HG03103 (cell line): ENCODE data around the gene DPYSL5.

Experiments
- ATAC-seq: cut with Tn5 transposase; IDR thresholded peaks from one replicate; pipeline ENCODE4 v1.9.1; 2021; ENCODE audit warnings: low read depth; ENCODE audit not compliant: unreplicated experiment

Gene DPYSL5

DNA sequence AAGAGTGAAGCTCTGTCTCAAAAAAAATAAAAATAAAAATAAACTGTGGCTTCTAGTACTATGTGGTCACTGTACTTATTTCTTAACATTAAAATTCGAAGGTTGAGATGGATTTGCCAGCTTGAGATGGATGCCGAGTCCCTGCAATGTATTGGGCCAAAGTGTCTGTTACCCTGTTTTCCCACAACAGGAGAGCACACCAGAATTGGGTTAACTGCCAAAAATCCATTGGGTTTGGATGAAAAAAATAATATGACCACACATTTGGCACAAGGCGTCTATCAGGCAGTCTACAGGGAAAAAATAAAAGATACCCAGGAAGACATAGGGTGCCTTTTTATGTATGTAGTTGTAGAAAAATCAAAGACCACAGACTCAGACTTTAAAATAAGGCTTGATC, 103.3 kb downstream of the DPYSL5 start:
- no peak for ATAC-seq

DNA sequence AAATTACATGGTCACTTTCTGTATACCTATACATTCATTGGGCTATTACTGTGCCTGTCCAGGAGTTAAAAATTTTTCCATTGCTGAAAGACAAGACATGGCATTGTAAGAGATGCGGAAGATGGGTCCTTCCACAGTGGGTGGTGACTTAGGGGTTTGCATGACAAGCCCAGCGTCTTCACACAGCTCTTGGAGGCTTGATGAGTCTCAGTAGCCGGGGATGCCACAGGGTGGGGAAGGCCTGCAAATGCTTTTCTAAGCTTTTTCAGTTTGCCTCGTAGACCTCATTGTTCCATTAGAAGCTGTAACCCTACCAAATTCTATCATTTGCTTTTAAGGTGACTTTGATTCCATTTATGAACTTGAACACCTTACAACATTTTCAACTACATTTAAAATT, 104.4 kb downstream of the DPYSL5 start:
- ATAC-seq: no peak

DNA sequence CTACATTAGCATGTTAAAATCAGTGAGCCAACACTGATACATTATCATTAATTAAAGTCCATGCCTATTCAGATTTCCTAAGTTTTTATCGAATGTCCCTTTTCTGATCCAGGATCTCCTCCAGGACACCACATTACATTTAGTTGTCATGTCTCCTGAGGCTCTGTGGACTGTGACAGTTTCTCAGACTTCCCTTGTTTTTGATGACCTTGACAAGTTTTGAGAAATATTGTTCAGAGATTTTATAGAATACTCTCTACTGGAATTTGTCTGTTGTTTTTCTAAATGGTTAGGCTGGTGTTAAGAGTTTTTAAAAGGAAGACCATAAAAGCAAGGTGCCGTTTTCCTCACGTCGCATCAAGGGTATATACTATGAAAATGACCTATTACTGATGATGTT, 106.2 kb downstream of the DPYSL5 start:
- no peak for ATAC-seq

DNA sequence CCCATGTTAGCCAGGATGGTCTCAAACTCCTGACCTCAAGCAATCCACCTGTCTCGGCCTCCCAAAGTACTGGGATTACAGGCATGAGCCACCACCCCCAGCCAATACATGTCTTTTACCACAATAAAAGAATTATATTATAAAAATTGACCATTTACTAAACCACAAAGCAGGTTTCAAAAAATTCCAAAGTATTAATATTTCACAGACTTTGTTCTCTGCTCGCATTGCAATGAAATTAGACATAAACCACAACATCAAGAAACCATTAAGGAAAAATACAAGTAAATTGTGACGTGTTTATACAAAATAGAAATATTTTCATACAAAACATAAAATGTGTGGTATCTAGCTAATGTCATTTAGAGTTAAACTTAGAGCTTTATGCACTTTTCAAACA, 109.1 kb downstream of the DPYSL5 start:
- ATAC-seq: no peak

DNA sequence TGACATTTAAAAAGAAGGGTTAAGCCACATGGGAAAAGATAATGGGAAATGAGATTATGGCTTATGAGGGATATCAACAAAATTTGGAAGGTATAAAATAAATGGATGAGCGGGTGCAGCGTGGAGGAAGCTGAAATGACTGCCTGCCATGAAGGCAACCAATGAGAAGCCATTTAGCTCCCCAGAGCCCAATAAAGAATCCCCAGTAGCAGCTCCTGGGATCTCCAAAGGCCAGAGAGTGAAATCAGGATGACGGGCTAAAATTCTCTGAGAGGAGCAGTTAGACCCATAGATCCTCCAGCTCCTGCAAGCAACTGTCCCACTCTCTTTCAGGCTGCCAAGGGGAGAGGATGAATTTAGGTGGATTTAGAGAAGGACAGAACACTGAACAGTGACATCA, 109.6 kb downstream of the DPYSL5 start:
- ATAC-seq: no peak

DNA sequence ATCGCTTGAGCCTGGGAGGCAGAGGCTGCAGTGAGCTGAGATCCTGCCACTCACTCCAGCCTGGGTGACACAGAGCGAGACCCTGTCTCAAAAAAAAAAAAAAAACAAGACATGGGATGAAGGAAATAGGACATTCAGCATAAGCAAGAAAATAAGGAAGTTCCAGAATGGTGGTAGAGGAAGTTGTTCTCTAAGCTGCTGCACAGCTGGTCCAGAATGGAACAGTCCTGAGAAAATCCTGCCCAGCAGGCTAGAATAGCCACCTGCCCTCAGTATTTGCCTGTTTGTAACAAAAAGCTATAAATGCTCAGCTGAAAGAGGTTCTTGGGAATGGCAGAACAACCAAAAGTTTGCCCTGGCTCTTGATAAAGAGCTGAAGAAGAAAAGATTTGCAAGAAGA, 111.4 kb downstream of the DPYSL5 start:
- no peak for ATAC-seq

DNA sequence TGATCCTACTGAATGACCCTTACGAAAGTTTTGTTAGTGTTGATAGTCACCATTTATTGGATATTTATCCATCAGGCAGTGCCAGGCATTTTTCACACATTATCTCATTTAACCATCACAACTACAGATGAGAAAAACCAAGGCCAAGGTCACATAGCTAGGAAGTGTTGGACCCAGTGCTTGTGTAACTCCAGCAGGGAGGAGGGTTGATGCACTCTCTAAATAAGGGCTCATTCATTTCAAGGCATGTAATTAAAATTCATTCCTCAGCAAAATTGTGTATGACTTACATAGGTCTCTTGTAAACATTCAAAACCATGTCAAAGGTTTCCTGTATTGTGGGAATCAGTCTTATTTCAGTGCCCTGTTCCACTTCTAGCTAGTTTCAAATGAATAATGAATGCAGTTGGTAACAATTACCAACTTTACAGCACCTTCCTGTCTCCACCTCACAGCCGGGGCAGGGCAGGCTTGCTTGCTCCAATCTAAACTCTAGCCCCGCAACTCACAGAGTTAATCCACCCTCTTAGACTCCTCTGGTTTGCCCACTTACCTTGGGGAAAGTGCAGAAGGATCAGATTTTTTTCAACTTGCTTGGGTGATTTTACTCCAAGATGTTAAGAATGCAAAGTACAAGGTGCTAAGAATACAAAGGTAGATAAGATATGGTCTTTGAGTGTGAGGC, 116.7 kb downstream of the DPYSL5 start:
- ATAC-seq: no peak

DNA sequence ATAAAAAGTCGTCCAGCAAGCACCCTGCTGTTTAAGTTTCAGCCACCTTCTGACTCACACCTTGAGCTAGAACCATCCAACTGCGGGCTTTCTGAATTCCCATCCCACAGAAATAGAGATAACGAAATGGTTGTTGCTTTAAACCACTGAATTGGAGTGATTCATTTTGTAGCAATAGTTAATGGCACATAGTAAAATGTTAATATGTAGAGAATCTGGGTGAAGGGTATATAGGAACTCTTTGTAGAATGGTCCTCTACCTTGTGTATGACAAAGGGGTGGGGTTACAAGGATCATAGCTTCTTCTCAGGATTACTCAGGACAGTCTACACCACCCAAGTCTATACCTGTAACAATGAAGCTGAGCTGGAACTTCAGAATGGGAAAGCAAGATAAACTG, 120.1 kb downstream of the DPYSL5 start:
- ATAC-seq: no peak

DNA sequence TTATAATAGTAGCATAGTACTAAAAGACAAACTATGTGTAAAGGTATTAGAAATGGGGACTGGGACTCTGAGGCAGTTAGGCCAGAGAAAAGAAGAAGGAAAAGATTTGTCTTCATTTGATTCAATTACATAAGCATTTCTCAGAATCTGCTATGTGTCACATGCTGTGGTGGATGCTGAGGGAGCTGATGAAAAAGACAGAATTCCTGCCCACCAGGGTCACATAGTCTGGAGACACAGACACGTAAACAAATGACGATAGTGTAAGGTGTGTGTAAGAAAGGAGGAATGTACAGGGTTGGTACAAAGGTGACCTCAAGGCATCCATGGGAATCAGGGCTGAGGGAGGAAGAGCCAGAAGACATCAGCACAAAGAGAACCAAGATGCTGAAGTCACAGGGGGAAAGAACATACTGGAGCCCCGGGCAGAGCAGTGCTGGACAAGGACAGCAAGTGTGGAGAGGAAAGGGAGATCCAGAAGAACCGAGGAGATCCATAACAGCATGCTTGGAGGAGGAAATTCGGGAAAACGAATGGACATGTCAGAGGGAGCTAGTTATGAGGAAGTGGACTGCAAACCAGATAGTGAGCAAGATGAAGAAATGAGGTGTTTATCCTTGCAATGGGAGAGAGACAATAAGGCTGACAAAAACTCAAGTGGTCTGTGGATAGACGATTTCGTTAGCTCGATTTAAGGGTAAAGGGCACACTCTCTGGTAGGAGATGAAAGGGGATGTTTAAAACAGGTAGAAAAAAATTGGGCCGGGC, 121.3 kb downstream of the DPYSL5 start:
- no peak for ATAC-seq

DNA sequence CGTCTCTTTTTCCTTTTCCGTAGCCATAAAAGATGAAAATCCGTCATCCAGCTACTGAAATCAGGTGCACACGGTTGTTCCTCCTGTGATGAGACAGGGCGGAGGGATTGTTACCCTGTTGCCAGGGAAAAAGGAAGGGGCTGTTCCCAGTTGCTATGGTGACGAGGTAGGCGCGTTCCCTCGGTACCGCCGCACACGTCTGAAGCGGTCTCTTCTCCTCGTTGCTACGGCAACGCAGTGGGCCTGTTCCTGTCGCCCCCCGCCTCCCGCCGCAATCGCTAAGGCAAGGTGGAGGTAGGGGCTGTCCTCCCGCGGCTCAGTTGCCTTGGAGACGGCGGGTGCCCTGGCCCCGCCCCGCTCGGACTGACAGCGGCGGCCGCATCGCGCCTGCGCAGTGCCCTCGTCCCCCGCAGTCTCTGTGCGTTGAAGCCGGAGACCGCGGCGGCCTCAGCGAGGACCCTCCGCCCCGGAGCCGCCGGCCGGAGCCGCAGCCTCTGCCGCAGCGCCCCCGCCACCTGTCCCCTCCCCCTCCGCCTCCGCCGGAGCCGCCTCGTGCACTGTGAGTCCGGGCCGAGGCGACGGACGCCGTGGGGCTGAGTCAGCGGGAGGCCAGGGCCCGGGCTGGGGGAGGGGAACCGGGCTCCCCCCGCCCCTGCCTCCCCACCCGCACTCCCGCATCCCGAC, 122.5 kb downstream of the DPYSL5 start, which contains the start of gene MAPRE3:
Gene MAPRE3, plus strand, starts transcription at position 394 of the 684 bp plus-strand sequence. CDS start 51,582 bp downstream, outside the sequence.
- peak; percentile 66 for ATAC-seq

DNA sequence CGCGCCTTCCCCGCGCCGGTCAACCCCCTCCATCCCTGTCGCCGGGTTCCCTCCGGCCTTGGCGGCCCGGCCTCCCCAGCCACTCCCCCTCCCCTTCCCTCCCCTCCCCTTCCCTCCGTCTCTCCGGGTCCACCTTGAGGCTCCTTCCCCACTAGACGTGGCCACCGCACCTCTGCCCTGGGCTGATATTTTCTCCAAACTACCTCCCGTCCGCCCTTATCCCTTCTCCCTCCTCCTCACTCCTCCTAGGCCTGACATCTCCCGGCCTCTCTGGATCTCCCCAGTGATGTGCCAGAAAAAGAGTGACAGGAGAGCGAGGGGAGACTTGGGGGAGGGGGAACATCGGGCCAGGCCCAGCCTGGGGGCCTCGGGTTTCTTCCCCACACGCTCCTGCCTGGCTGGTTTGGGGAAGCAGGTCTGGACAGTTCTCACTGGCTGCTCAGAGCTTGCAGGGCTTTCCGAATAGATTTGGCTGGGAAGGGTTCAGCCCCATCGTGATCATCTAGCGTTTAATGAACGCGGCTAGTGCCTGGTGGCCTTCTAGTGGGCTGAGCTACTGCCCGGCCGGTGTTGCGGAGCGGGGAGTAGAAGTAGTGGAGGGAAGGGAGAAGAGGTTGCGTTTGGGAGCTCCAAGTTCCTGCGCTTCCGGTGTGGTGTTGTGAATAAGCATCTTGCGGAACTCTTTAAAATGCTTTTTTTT, 123.1 kb downstream of the DPYSL5 start:
- ATAC-seq: no peak

DNA sequence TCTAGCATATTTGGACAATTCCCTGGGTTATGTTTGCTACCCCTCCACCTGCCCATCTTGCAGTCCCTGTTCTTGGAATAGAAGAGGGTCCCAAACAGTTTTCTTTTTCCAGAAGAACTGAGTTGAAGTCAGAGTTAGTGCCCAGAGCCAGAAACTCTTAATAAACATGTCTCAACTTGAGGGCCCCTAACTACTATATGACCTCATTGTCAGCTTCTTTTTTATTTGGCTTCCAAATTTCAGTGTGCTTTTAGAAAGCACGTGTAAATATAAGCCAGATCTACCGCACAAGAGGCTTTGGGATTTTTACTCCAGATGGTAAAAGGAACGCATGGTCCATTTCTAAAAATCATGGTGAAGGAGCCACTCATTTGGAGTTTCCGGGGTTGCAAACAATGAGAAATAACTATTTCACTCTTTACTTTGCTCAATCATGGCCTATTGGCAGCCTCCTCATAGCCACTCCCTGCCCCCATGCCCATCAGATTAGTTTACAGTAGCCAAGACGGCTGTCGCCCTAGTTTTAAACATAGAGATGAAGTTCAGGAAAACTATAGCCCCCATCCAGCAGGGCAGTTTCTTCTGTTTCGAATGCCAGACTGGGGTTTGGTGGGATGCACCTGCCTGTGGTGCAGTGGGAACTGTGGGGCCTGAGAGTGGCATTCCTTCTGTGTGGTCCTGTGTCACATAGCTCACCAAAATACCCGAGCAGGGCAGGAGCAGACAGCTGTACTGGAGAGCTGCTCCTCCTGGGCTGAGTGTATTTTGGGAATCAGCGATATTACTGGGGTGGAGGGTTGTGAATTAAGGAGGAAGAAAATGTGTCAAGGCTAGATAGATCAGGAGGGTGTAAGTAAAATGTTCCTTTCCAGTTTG, 124.2 kb downstream of the DPYSL5 start:
- no peak for ATAC-seq

DNA sequence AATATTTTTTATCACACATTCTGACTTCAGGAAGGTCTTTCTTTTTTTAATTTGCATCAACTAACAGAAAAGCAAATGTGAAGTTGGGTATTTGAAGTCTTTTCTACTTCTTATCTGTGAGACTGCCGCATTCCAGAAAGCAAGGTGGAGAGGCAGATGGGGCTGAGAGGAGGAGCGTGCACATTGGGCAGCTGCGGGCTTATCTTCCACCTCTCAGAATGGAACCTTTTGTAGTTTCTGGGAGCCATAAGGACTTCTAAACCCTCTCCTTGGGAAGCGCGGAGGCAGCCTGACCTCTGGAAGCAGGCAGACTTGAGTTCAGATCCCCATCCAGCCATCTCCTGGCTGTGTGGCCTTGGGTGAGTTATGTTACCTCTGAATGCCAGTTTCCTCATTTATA, 126.4 kb downstream of the DPYSL5 start:
- no peak for ATAC-seq

DNA sequence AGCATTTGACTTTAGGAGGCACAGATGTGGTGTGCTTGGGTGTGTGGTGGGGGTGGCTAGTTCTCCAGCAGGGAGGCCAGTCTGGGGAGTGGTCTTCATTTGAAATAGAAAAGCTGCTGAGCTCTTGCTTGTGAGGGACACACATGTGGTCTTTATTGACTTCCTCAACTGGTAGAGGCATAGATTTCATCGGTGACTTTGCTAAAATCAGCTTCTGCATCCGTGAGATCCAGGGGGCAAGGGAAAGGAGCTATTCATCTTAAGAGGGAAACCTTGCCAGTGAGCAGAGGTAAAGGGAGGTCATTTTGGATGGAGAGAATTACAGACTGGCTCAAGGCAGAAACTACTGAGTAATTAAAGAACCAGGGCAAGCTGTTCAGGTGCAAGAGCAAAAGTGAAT, 127.2 kb downstream of the DPYSL5 start:
- ATAC-seq: no peak

DNA sequence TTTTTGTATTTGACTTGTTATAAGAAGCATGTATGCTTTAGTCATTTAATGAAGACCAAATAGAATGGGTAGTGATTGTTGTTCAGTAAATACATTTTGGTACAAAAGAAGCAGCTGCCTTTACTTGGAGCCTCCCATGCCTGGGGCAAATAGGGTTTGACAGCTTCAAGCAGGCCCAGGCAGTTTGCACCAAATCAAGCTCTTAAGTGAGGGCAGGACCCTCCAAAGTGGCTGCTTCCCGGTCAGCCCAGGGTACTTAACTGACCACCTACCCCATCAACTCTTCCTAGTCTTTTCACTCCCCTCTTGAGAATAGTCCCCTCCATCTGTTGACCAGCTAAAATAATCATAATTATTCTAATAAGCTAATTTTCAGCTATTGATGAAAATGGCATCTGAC, 127.7 kb downstream of the DPYSL5 start:
- ATAC-seq: no peak

DNA sequence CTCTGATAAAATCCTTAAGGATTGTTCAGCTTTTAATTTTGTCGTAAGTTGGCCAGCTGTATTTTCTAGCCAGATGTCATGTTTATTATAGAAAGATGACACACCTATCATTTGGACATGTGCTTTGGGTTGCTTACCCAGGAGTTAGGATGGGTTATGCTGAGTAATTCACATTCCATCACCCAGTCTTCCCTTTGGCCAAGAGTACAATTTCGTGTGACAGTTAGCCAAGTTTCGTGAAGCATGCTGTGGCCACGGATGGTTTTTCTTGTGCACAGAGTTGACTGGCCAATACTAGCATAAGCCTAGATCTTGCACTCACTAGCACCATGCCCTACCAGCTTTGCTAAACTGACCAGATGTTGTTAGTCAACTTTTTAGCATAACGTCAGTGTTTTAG, 128.3 kb downstream of the DPYSL5 start:
- ATAC-seq: no peak

DNA sequence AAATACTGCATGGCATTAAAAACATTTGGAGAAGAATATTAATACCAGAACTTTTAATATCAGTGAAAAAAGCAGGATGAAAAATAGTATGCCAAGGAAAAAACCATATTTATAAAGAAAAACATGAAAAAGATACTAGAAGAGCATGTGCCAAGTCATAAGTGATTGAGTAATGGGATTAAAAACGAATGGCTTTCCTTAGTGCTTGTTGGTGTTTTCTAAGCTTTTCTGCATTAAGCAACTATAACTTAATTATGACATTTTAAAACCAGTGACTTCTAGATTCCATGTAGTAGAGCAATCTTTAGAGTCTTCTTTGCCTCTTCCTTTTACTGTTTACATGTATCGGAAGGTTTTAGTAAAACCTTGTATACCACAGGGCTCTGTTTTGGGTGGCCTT, 129.1 kb downstream of the DPYSL5 start:
- ATAC-seq: no peak

DNA sequence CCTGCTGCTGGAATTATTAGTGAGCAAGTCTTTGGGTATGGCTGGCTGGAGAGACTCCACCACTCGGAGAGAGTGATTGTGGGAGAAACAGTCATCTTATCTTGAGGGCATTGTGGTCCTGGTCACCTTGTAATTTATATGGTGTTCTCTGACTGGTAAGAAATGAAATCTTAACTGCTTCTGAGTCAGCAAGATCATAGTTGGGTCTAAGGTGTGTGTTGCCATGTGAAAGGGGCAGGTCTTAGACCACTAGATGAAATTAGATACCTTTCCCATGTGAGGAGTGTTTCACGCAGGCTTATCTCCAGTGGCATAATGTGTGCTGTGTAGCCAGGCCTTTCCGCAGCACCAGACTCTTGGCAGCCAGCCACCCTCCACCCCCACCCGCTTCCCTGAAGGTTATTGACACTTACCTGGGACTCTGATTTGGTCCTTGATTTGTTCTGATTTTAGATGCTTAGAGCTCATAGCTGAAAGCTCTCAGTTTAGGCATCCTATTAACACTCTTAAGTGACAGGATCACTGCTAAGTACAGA, 130.2 kb downstream of the DPYSL5 start:
- no peak for ATAC-seq

DNA sequence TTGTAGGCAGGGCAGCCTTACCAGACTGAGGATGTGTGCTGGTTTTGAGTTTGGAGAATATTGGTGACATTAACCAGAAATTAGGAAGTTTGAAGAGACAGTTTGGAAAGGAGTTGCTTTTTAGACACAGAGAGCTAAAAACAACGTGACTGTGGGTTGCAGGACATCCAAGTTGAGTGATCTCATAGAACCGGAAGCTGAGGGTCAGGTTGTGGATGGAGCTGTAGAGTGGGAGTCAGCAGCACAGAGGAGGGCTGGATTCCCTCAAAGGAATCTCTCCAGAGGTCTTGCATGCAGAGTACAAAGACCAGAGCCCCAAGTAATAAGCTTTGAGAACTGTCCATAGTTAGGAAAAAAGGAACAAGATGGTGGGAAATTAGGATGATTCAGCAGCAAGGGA, 131.8 kb downstream of the DPYSL5 start:
- no peak for ATAC-seq

DNA sequence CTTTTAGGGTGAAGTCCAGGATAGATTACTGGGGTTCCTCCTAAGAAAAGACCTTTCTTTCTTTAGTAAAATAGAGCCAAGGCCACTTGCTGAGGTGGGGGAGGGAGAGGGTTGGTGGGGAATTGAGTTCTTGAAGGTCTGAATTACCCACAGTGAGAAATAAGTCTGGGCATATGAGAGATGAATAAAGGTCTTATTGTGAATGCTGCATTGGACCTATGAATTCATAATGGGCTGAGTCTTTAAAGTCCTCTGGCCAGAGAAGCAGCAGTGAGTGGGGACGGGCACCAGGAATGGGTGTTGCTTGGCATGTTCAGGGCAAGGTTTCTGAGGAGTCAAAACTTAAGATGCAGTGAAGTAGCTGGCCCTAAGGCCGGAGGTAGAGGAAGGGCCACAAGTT, 133.0 kb downstream of the DPYSL5 start:
- no peak for ATAC-seq
